ENCODE results near the gene MND1. TPM values are rescaled to one million over a fixed set of nuclear protein-coding genes. Genes with fewer than 3 reads are reported as not detected.

The MND1 gene
- total and polyA plus RNA-seq, 10 donors = 0.76 to 10.9 (median 2.3) TPM

GRCh38 chr4:153348006-153348405, 3.5 kb downstream of the MND1 start:
- Histone ChIP-seq H3K4me1 (peaks cover 4 to 35% (median 19%) of the 10 kb centered on the region in 6 donors), H3K27ac (no peak overlapping the region), H3K27me3 (replicated peaks in 1 of 7) (no peaks in the 10 kb centered on the region), H3K36me3 (no peaks in the 10 kb centered on the region), H3K9me3 (no peaks in the 10 kb centered on the region), H3K4me3 (no peak overlapping the region)
- DNase-seq = no peak
- intact Hi-C loops (cut with DNase I; ENCODE audit: low total_unique reads) = loop anchor here (10.0 kb wide), 1 partner anchor 397 kb away; no protein-coding TSS in a partner anchor
- WGBS, 5 donors = 76 to 90% (median 82%) methylated on average over 4 of the region's 4 CpGs
- TF ChIP-seq CTCF (IDR thresholded peaks at IDR 0.05 in 8 of 11, conservative IDR thresholded peaks at IDR 0.05 in 3 of 11) (no peak), POLR2AphosphoS5 (IDR thresholded peaks at IDR 0.05) (no peak), POLR2A (IDR thresholded peaks at IDR 0.05) (no peak)

DNA sequence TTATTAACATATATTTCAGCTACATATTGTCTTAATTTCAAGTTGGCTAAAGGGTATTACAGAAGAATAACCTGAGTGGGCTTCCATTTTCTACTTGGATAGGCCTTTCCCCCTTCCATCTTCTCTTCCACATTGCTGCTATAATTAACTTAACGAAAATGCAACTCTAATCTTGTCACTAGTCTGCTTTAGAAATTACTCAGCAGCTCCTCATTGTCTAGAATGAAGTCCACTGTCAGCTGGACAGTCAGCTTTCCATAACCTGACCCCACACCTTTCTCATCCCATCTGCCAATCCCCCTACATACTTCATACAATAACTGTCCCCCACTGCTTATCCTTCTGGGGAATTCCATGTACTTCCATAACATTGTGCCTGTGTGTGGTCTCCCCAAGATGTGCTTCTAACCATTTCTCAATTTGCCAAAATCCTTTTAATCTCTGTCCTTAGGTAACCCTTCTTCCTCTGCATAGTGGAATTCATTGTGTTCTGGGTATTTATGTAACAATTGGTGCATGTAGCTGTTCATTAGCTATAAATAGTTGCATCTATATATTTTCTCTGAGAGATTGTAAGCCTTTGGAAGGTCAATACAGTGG, 4.8 kb downstream of the MND1 start:
- 80 to 97% (median 92%) methylated on average over 1 of the region's 1 CpG for WGBS, 5 donors
- Histone ChIP-seq H3K9me3 (no peaks in the 10 kb centered on the region), H3K4me1 (peaks cover 0 to 28% (median 14%) of the 10 kb centered on the region in 6 donors), H3K4me3 (no peak overlapping the region), H3K27ac (no peak overlapping the region), H3K36me3 (no peaks in the 10 kb centered on the region), H3K27me3 (replicated peaks in 1 of 7) (no peaks in the 10 kb centered on the region)
- DNase-seq = no peak
- TF ChIP-seq CTCF (IDR thresholded peaks at IDR 0.05 in 8 of 11, conservative IDR thresholded peaks at IDR 0.05 in 3 of 11) (no peak), POLR2A (IDR thresholded peaks at IDR 0.05) (no peak), POLR2AphosphoS5 (IDR thresholded peaks at IDR 0.05) (no peak)
- intact Hi-C loops (cut with DNase I; ENCODE audit: low total_unique reads) = loop anchor here (10.0 kb wide), 1 partner anchor 395 kb away; no protein-coding TSS in a partner anchor

- DNase-seq = no peak
- Histone ChIP-seq H3K4me3 (no peak overlapping the region), H3K27me3 (replicated peaks in 1 of 7) (no peaks in the 10 kb centered on the region), H3K36me3 (no peaks in the 10 kb centered on the region), H3K27ac (no peak overlapping the region), H3K4me1 (no peaks in the 10 kb centered on the region), H3K9me3 (no peaks in the 10 kb centered on the region)
- intact Hi-C loops (cut with DNase I; ENCODE audit: low total_unique reads) = no loop called here
- 79 to 90% (median 89%) methylated on average over 3 of the region's 3 CpGs for WGBS, 5 donors
- TF ChIP-seq CTCF (IDR thresholded peaks at IDR 0.05 in 8 of 11, conservative IDR thresholded peaks at IDR 0.05 in 3 of 11) (no peak), POLR2A (IDR thresholded peaks at IDR 0.05) (no peak), POLR2AphosphoS5 (IDR thresholded peaks at IDR 0.05) (no peak)
Observed at GRCh38 chr4:153362184-153362583, 17.7 kb downstream of the MND1 start.

- Histone ChIP-seq H3K36me3 (no peaks in the 10 kb centered on the region), H3K9me3 (no peaks in the 10 kb centered on the region), H3K27ac (no peak overlapping the region), H3K27me3 (replicated peaks in 1 of 7) (no peaks in the 10 kb centered on the region), H3K4me3 (no peak overlapping the region), H3K4me1 (no peaks in the 10 kb centered on the region)
- no peak for DNase-seq
- 93 to 100% (median 99%) methylated on average over 4 of the region's 4 CpGs for WGBS, 5 donors
- intact Hi-C loops (cut with DNase I; ENCODE audit: low total_unique reads) = no loop called here
- no peak for TF ChIP-seq POLR2A (IDR thresholded peaks at IDR 0.05)
- no peak for TF ChIP-seq CTCF (IDR thresholded peaks at IDR 0.05 in 8 of 11, conservative IDR thresholded peaks at IDR 0.05 in 3 of 11)
- TF ChIP-seq POLR2AphosphoS5 (IDR thresholded peaks at IDR 0.05) = no peak
Observed at GRCh38 chr4:153364061-153364460, 19.6 kb downstream of the MND1 start.
